HepG2 (cell line): ENCODE results near the gene TANGO6. TPM values are rescaled to one million over a fixed set of nuclear protein-coding genes. Genes with fewer than 3 reads are reported as not detected.

Experiments used
- ARNT2 ChIP-seq: sonication (generic); formaldehyde crosslinking; IDR thresholded peaks from 2 replicates; pipeline ENCODE4 v1.8.0; 2022; ENCODE audit warnings: mild to moderate bottlenecking, low read depth, missing genetic modification reagents, moderate library complexity
- ELF4 ChIP-seq: sonication (generic); formaldehyde crosslinking; IDR thresholded peaks from 2 replicates; pipeline ENCODE4 v1.5.0; 2020; ENCODE audit warnings: missing genetic modification reagents, mild to moderate bottlenecking, moderate library complexity, borderline replicate concordance
- FOXP4 ChIP-seq: sonication (generic); formaldehyde crosslinking; IDR thresholded peaks from 2 replicates; pipeline ENCODE4 v1.4.0; 2020; ENCODE audit warnings: missing genetic modification reagents
- HDAC1 ChIP-seq: sonication (generic); formaldehyde crosslinking; IDR thresholded peaks from 2 replicates; pipeline ENCODE4 v1.5.1; 2020; ENCODE audit warnings: mild to moderate bottlenecking, missing genetic modification reagents
- IKZF4 ChIP-seq: sonication (generic); formaldehyde crosslinking; IDR thresholded peaks from 2 replicates; pipeline ENCODE4 v1.5.1; 2020; ENCODE audit warnings: borderline replicate concordance, mild to moderate bottlenecking, low read depth, missing genetic modification reagents; ENCODE audit errors: not compliant biosample characterization
- JUN ChIP-seq: sonication (generic); formaldehyde crosslinking; IDR thresholded peaks from 2 replicates; pipeline ENCODE4 v1.4.0; 2020; ENCODE audit warnings: mild to moderate bottlenecking, missing genetic modification reagents
- KDM5A ChIP-seq: fragments of 200-600 bp; sonication (generic); IDR thresholded peaks from 2 replicates; pipeline ENCODE4 v1.7.0; 2018; ENCODE audit warnings: antibody characterized with exemption, mild to moderate bottlenecking, low read length, borderline replicate concordance
- KDM6A ChIP-seq: IDR thresholded peaks from 2 replicates; pipeline ENCODE4 v1.6.1; 2016; ENCODE audit warnings: low read depth
- KLF15 ChIP-seq: sonication (generic); formaldehyde crosslinking; IDR thresholded peaks from 2 replicates; pipeline ENCODE4 v1.8.1; 2023; ENCODE audit warnings: borderline replicate concordance, mild to moderate bottlenecking, inconsistent platforms, missing genetic modification reagents, mixed read lengths
- MIXL1 ChIP-seq: IDR thresholded peaks from 2 replicates; pipeline ENCODE4 v1.6.1; 2016
- MLXIP ChIP-seq: sonication (generic); formaldehyde crosslinking; IDR thresholded peaks from 2 replicates; pipeline ENCODE4 v1.9.0; 2021; ENCODE audit warnings: missing genetic modification reagents, borderline replicate concordance
- MYNN ChIP-seq: sonication (generic); formaldehyde crosslinking; IDR thresholded peaks from 2 replicates; pipeline ENCODE4 v1.4.0; 2020; ENCODE audit warnings: mild to moderate bottlenecking, low read depth, missing genetic modification reagents
- PHB2 ChIP-seq: fragments of 450-650 bp; IDR thresholded peaks from 2 replicates; pipeline ENCODE4 v1.6.1; 2018; ENCODE audit not compliant: partially characterized antibody
- REPIN1 ChIP-seq: sonication (generic); formaldehyde crosslinking; IDR thresholded peaks from 2 replicates; pipeline ENCODE4 v1.8.0; 2022; ENCODE audit warnings: missing genetic modification reagents, low read depth, mild to moderate bottlenecking, borderline replicate concordance
- RORA ChIP-seq: sonication (generic); formaldehyde crosslinking; IDR thresholded peaks from 2 replicates; pipeline ENCODE4 v1.5.0; 2020; ENCODE audit warnings: mild to moderate bottlenecking, missing genetic modification reagents, moderate library complexity
- SSRP1 ChIP-seq: IDR thresholded peaks from 2 replicates; pipeline ENCODE4 v1.6.1; 2016; ENCODE audit warnings: control low read depth
- YEATS2 ChIP-seq: sonication (generic); formaldehyde crosslinking; IDR thresholded peaks from 2 replicates; pipeline ENCODE4 v1.4.0; 2020; ENCODE audit warnings: missing genetic modification reagents, borderline replicate concordance
- ZBTB20 ChIP-seq: sonication (generic); formaldehyde crosslinking; IDR thresholded peaks from 2 replicates; pipeline ENCODE4 v1.8.1; 2023; ENCODE audit warnings: missing genetic modification reagents, low read depth, mild to moderate bottlenecking, borderline replicate concordance
- ZBTB3 ChIP-seq: sonication (generic); formaldehyde crosslinking; IDR thresholded peaks from 2 replicates; pipeline ENCODE4 v1.4.0; 2020; ENCODE audit warnings: low read depth, mild to moderate bottlenecking, moderate library complexity, missing genetic modification reagents, borderline replicate concordance
- ZBTB7B ChIP-seq: sonication (generic); formaldehyde crosslinking; IDR thresholded peaks from 2 replicates; pipeline ENCODE4 v1.4.0; 2020; ENCODE audit warnings: missing genetic modification reagents
- ZNF180 ChIP-seq: sonication (generic); formaldehyde crosslinking; IDR thresholded peaks from 2 replicates; pipeline ENCODE4 v1.4.0; 2020; ENCODE audit warnings: low read depth, missing genetic modification reagents, borderline replicate concordance
- ZNF296 ChIP-seq: sonication (generic); formaldehyde crosslinking; conservative IDR thresholded peaks from 2 replicates; pipeline ENCODE4 v1.5.0; 2020; ENCODE audit warnings: mild to moderate bottlenecking, missing genetic modification reagents
- ZNF580 ChIP-seq: IDR thresholded peaks from 2 replicates; pipeline ENCODE4 v1.6.1; 2016; ENCODE audit warnings: low read depth, borderline replicate concordance
- ZNF598 ChIP-seq: sonication (generic); formaldehyde crosslinking; IDR thresholded peaks from 2 replicates; pipeline ENCODE4 v1.5.1; 2020; ENCODE audit warnings: mild to moderate bottlenecking, missing genetic modification reagents, borderline replicate concordance
- ZNF629 ChIP-seq: sonication (generic); formaldehyde crosslinking; conservative IDR thresholded peaks from 2 replicates; pipeline ENCODE4 v1.5.0; 2020; ENCODE audit warnings: missing genetic modification reagents
- polyA plus RNA-seq, 8 experiments: library from polyadenylated mRNA; depleted of rRNA in 3 of 8; stranded (reverse) in 7 of 8; unstranded in 1 of 8; fragments of >200 nt; fragmentation: Illumina TruSeq in 4 of 8; extraction: Trizol in 4 of 8; gene quantifications; 2 replicates each; pipeline versions ENCODE4 v1.2.1 to v1.2.3, GENCODE V29; 2011 to 2016; ENCODE audit warnings: low read depth in 4 of 8, missing spikeins in 1 of 8, mixed read lengths in 1 of 8; ENCODE audit not compliant: insufficient read depth in 1 of 8
- total RNA-seq, 5 experiments: library from RNA; depleted of rRNA; stranded (reverse); fragments of >200 nt; fragmentation: Illumina TruSeq; extraction: Trizol; gene quantifications; 2 replicates each; pipeline ENCODE4 v1.2.3, GENCODE V29; 2016; ENCODE audit warnings: low read depth in 1 of 5

TANGO6 gene
- total and polyA plus RNA-seq, 2 of the 13 experiments (the other 11 are each of a cell fraction or from before 2014, with no cell fraction given), result 7.2 to 13.3 TPM

- peak; percentile 72 for TF ChIP-seq IKZF4 (CRISPR knock-in tag)
- no peak for TF ChIP-seq ARNT2 (CRISPR knock-in tag)
- no peak for TF ChIP-seq PHB2
- peak; percentile 96 for TF ChIP-seq ZBTB7B (CRISPR knock-in tag)
- TF ChIP-seq JUN (CRISPR knock-in tag), result peak; percentile 52; the same call in 1 of the 2 replicates
- TF ChIP-seq KLF15 (CRISPR knock-in tag), result peak; percentile 82; the same call in 1 of the 2 replicates
- TF ChIP-seq ZNF180 (CRISPR knock-in tag), result no peak
- no peak for TF ChIP-seq RORA (CRISPR knock-in tag)
- 0 out of 2 replicates have a peak, but pooled peaks have one; percentile 27 for TF ChIP-seq MLXIP (CRISPR knock-in tag)
- peak; percentile 82; the same call in 1 of the 2 replicates for TF ChIP-seq ZBTB3
- no peak for TF ChIP-seq KDM6A (CRISPR knock-in tag)
- TF ChIP-seq SSRP1, result no peak
- TF ChIP-seq KDM5A, result peak; percentile 66; the same call in 1 of the 2 replicates
- TF ChIP-seq ZBTB20, result peak; percentile 79; the same call in 1 of the 2 replicates
- TF ChIP-seq ZNF598 (CRISPR knock-in tag), result 0 out of 2 replicates have a peak, but pooled peaks have one; percentile 26
- no peak; the same call in 1 of the 2 replicates for TF ChIP-seq ZNF629 (CRISPR knock-in tag)
- TF ChIP-seq MIXL1 (CRISPR knock-in tag), result no peak
- TF ChIP-seq ELF4 (CRISPR knock-in tag), result peak; percentile 79; the same call in 1 of the 2 replicates
- TF ChIP-seq MYNN (CRISPR knock-in tag), result no peak
- peak; percentile 89 for TF ChIP-seq HDAC1 (CRISPR knock-in tag)
- TF ChIP-seq FOXP4 (CRISPR knock-in tag), result no peak; the same call in 1 of the 2 replicates
- TF ChIP-seq ZNF580, result peak; percentile 80; the same call in 1 of the 2 replicates
- TF ChIP-seq ZNF296, result peak; percentile 87
- TF ChIP-seq YEATS2 (CRISPR knock-in tag), result peak; percentile 60; the same call in 1 of the 2 replicates
- no peak; the same call in 1 of the 2 replicates for TF ChIP-seq REPIN1 (CRISPR knock-in tag)
These were observed at the start of gene TANGO6 (continued) for GRCh38 chr16:68843482-68844210.
